GM18909 (cell line): Measurements from ENCODE around the gene MAPK12.

Experiments
- ATAC-seq: cut with Tn5 transposase; IDR thresholded peaks from one replicate; pipeline ENCODE4 v1.9.1; 2021; ENCODE audit warnings: mild to moderate bottlenecking; ENCODE audit not compliant: unreplicated experiment, poor library complexity

MAPK12 gene

GRCh38 chr22:50269970-50270665 lies 8.6 kb upstream of the MAPK12 start, which contains the start of gene MAPK11:
TSS of gene MAPK11 (minus strand) at chr22:50270380. CDS start at chr22:50270292, 88 bp downstream.
- ATAC-seq: no peak

- no peak for ATAC-seq
These were observed 8.1 kb upstream of the MAPK12 start for GRCh38 chr22:50269573-50269969.

GRCh38 chr22:50268655-50269113 lies 7.2 kb upstream of the MAPK12 start:
- no peak for ATAC-seq

DNA sequence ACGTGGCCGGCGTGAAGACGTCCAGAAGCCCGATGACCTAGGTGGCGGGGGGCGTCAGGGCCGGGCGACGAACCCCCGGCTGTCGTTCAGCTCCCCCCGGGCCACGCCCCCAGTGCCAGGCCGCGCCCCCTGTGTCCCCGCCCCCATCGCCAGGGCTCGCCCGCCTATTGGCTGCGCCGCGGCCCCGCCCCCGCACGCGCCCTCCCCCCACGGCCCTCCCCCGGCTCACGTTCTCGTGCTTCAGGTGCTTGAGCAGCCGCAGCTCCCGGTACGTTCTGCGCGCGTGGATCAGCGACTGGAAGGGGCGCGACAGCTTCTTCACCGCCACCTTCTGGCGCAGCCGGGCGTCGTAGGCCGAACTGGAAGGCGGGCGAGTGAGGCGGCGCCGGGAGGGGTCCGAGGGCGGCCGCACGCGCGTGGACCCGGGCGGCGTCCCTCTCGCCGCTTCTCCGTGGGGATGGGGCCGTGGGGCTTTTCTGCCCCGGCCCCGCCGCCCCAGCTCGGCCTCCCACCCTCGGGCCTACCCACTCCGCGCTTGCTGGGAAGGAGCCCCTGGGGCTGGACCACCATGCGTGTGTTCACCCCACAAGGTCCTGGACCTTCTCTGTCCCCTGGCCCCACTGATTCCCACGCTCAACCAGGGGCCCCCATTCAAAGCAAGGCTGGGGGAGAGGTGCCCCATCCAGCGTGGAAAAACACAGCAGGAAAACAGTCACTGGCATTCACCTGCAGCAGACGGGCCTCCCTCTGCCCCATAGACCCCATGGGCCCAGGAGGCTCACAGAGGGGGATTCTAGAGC lies 6.3 kb upstream of the MAPK12 start:
- ATAC-seq: no peak

GRCh38 chr22:50266994-50267393 lies 5.5 kb upstream of the MAPK12 start:
- ATAC-seq: no peak

DNA sequence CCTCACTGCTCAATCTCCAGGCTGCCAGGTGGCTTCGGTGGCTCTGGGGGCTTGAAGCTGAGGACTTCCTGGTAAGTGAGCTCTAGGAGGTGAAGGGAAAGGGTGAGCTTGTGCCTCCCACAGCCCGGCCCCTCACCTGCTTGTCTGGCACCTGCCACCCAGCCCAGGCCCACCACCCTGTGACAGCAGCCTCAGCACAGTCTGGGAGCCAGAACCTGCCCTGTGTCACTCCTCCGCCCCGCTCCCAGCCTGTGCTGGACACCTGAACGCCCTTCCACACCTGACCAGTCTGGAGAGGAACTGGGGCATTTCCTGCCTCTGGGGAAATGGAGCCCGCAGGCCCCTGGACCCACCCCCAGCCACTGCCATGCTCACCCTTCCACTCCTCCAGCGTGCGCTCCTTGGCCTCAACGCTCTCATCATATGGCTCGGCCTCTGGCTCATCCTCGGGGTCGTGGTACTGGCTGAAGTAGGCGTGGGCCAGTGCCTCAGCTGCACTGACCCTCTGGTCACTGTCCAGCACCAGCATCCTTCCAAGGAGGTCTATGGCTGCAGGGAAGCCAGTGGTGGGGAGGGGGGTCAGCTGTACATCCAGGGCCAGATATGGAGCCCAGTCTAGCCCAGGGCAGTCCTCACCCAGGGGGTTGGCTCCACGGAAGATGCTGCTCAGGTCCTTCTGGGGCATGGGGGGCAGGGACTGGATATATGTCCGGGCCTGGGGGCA lies 3.6 kb upstream of the MAPK12 start:
- ATAC-seq: no peak

DNA sequence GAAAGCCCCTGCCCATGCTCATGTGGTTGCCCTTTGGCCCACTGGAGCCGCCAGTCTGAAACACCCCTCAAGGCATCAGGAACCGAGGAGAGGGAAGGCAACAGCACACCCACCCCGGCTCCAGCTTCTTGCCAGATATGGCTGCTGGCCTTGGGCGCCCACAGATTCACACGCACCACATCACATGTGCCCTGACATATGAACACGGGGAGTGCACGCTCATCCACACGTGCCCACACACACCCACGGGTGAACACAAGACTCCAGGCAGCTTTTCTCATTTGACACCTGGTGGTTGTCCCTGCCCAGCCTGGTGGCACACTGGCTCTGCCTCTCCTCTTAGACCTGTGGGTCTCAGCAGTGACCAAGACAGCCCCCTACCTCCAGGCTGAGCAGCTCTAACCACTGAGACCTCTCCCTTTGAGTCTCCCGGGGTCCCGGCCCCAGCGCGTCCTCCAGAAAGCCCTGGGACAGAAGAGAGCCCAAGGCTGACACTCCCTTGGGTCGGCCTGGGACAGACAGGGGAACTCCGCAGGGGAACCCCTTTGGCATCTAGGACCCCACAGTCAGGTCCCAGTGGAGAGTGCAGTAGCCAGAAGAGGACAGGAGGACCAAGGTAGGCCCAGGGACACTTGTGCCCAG lies 2.7 kb upstream of the MAPK12 start:
- ATAC-seq: no peak

- no peak for ATAC-seq
These were observed 1.6 kb upstream of the MAPK12 start for GRCh38 chr22:50262973-50263617.

- no peak for ATAC-seq
These were observed 1.0 kb upstream of the MAPK12 start for GRCh38 chr22:50262460-50262911.

DNA sequence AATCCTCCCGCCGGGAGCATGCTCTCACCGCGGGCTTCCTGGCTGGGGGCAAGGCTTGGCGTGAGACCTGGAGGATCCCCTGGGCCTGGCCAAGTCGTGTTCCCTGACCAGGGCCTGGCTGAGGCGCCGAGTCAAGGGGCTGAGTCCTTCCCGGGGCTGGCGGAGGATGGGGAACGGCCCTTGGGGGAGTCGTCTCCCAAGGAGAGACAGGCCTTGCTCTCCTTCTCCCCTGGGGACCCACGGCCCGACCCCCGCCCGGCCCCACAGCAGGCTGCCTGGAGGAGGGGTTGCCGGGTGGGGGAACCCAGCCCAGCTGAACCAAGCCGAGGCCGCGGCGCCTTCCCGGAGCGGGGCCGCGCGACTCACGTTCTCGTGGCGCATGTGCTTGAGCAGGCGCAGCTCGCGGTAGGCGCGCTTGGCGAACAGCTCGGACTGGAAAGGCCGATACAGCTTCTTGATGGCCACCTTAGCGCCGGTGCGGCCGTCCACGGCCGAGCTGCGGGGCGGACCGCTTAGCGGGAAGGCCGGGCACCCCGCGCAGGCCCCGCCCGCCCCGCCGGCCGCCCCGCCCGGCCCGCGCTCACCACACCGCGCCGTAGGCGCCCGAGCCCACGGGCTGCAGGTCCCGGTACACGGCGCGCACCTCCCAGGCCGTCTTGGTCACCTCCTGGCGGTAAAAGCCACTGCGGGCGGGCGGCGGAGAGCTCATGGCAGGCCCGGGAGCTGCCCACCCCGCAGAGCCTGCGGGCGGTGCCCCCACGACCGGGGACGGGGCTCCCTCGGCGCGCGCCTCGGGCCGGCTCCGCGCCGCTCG lies 475 bp downstream of the MAPK12 start:
- ATAC-seq: no peak

- no peak for ATAC-seq
These were observed 1.1 kb downstream of the MAPK12 start for GRCh38 chr22:50260434-50260800.

GRCh38 chr22:50259302-50259701 lies 2.2 kb downstream of the MAPK12 start:
- ATAC-seq: no peak

GRCh38 chr22:50258361-50259292 lies 2.9 kb downstream of the MAPK12 start:
- no peak for ATAC-seq

- ATAC-seq: no peak
These were observed 3.8 kb downstream of the MAPK12 start for GRCh38 chr22:50257451-50258360.

DNA sequence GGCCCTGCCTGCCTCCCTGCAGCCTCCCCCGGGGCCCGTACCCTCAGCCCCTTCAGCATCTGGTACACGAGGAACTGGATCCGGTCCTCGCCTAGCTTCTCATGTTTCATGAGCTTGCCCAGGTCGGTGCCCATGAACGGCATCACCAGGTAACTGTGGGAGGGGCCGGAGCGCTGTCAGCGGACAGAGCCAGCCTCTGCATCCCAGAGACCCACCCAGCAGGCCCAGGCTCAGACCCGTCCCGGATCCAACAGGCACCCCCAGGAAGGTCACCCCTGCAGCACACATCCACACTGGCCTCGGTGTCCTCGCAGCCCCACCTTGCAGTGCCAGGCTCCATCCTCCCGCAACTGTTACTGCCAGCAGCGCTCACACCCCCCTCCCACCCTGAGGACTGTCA lies 4.4 kb downstream of the MAPK12 start:
- ATAC-seq: no peak

GRCh38 chr22:50256258-50256862 lies 5.1 kb downstream of the MAPK12 start:
- no peak for ATAC-seq

DNA sequence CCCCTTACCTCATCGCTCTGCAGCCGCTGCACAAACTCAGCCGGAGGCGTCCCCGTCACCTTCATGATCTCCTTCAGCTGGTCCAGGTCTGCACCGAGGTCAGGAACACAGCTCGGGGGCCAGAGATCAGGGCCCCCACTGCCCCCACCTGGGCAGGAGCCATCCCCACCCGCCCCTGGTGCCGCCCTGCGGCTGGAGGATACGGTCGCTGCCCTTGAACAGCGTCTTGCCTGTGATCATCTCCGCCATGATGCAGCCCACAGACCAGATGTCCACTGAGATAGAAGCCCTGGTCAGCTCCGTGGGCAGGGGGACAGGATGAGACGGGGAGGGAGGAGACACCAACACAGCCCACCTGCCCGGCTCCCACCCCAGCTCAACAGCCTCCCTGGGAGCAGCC lies 5.9 kb downstream of the MAPK12 start:
- ATAC-seq: no peak
